Measurements from ENCODE around the gene MCL1. TPM values are rescaled to one million over a fixed set of nuclear protein-coding genes. Genes with fewer than 3 reads are reported as not detected.
A peak's percentile ranks its signal among the peaks of the same experiment; 100 is the strongest.

MCL1 gene
- polyA plus RNA-seq, 2 of the 4 experiments (the other 2 are of a cell fraction), result 80.0 to 202 TPM

- TF ChIP-seq KDM5A (IDR thresholded peaks at IDR 0.05), result no peak
- peak; percentile 79 for TF ChIP-seq MAFK (IDR thresholded peaks at IDR 0.05; ENCODE audit: partially characterized antibody)
- no peak for TF ChIP-seq ZFP36 (IDR thresholded peaks at IDR 0.05; ENCODE audit: borderline replicate concordance, partially characterized antibody)
- TF ChIP-seq HOXB5 (CRISPR knock-in tag; IDR thresholded peaks at IDR 0.05), result no peak
- peak; percentile 58 for TF ChIP-seq CTCF (IDR thresholded peaks at IDR 0.05)
- no peak for TF ChIP-seq TFCP2L1 (CRISPR knock-in tag; IDR thresholded peaks at IDR 0.05)
- no peak for TF ChIP-seq CBX8 (IDR thresholded peaks at IDR 0.05)
- TF ChIP-seq EP300 (IDR thresholded peaks at IDR 0.05), result no peak
- TF ChIP-seq, protein P1, sequence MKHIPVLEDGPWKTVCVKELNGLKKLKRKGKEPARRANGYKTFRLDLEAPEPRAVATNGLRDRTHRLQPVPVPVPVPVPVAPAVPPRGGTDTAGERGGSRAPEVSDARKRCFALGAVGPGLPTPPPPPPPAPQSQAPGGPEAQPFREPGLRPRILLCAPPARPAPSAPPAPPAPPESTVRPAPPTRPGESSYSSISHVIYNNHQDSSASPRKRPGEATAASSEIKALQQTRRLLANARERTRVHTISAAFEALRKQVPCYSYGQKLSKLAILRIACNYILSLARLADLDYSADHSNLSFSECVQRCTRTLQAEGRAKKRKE (CRISPR knock-in tag; IDR thresholded peaks at IDR 0.05; ENCODE audit: low read depth), result no peak
- no peak for TF ChIP-seq MAZ (IDR thresholded peaks at IDR 0.05; ENCODE audit: borderline replicate concordance, low read depth, low read length)
- no peak for TF ChIP-seq RNF2 (IDR thresholded peaks at IDR 0.05; ENCODE audit: borderline replicate concordance, low read depth)
- TF ChIP-seq ELK1 (IDR thresholded peaks at IDR 0.05; ENCODE audit: low read depth, low read length), result no peak
- no peak for TF ChIP-seq RFX5 (IDR thresholded peaks at IDR 0.05)
- TF ChIP-seq SREBF2 (IDR thresholded peaks at IDR 0.05), result no peak
These were observed 40.4 kb upstream of the MCL1 start (continued) for GRCh38 chr1:150619576-150620509.

DNA sequence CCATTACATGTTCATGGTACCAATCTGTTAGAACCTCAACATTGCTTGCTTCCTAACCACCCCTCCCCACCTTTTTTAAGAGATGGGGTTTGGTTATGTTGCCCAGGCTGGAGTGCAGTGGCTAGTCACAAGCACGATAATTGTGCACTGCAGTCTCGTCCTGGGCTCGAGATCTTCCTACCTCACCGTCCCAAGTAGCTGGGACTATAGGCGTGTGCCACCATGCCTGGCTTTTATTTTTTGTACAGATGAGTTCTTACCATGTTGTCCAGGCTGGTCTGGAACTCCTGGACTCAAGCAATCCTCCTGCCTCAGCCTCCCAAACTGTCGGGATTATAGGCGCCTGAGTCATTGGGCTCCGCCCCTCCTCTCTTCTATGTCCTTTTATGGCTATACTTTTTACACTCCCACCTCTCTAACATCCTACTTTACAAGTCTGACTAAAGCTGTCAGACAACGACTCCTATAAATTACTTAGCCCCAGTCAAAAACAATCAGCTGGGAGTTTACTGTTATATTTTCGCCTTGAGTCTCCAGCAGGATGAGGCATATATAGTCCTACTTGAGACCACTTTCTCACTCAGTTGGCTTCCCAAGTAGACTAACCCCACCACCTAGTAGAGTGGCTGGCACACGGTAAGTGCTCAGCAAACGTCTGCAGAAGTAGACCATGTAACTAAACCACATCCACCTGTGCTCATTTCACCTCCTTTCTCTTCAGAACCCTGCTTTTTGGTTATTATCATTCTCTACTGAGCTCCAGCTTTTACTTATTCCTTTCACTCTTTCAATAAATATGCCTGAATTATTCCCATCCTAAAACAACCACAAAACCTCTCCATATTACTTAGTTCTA is 36.2 kb upstream of the MCL1 start:
- no peak for TF ChIP-seq NFE2L2 (conservative IDR thresholded peaks at IDR 0.05; ENCODE audit: low read length)
- TF ChIP-seq FOSB (CRISPR knock-in tag; IDR thresholded peaks at IDR 0.05), result no peak
- TF ChIP-seq MYC (IDR thresholded peaks at IDR 0.05; ENCODE audit: borderline replicate concordance, low read length), result no peak
- TF ChIP-seq SMC3 (IDR thresholded peaks at IDR 0.05), result no peak
- no peak for TF ChIP-seq KDM5A (IDR thresholded peaks at IDR 0.05)
- TF ChIP-seq CTCF (IDR thresholded peaks at IDR 0.05), result no peak
- no peak for TF ChIP-seq NPAS2 (CRISPR knock-in tag; IDR thresholded peaks at IDR 0.05; ENCODE audit: borderline replicate concordance)
- 89% methylated on average over 12 of the region's 12 CpGs for whole genome bisulfite sequencing (ENCODE audit: missing lambda C conversion rate)
- ATAC-seq, result no peak
- CTCF ChIA-PET, result interaction anchor here (1.2 to 7.2 kb wide), 5 partner anchors 12 to 197 kb away, joined by 3 to 48 read pairs (median 6); partner anchors contain the start of gene MCL1
- Histone ChIP-seq H3K4me3 (no peak overlapping the region), H3K27ac (peak overlapping the region; percentile 89 to 95), H3K4me1 (peaks cover 61% of the 10 kb centered on the region), H3K4me2 (no peak overlapping the region), H3K9me3 (peaks cover 2% of the 10 kb centered on the region; the same call in 1 of the 3 replicates)
- FAIRE-seq, result no peak
- DNase-seq (ENCODE audit: low read depth in 1 of 2, low spot score in 1 of 2), result peak in 1 of 2 experiments; percentile 29
- POLR2A ChIA-PET, result interaction anchor here (1.1 to 2.0 kb wide), 3 partner anchors 14 to 53 kb away, joined by 5 to 8 read pairs (median 8); partner anchors contain the start of genes ENSA and MCL1

All from A549 (cell line).